ENCODE results near the gene JAG1.

DNA sequence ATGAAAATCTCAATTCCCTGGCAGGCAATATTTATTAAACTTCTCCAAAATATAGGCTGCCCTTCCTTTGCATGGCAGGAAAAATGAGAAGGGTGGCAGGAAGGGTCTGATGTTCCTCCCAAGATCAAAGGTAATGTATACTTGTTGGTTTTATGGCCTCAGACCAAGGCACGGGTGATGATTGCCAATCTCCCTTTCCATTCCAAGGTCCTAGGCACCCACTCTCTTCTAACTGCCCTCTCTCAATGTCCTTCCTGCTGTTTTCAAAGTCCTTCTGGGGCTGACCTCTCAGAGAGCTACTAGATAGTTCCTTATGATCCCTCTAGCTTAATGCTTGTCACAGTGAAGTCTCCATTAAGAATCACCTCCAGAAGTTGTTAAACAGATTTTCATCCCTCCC is 15.6 kb upstream of the JAG1 start:
- TF ChIP-seq, protein P1, sequence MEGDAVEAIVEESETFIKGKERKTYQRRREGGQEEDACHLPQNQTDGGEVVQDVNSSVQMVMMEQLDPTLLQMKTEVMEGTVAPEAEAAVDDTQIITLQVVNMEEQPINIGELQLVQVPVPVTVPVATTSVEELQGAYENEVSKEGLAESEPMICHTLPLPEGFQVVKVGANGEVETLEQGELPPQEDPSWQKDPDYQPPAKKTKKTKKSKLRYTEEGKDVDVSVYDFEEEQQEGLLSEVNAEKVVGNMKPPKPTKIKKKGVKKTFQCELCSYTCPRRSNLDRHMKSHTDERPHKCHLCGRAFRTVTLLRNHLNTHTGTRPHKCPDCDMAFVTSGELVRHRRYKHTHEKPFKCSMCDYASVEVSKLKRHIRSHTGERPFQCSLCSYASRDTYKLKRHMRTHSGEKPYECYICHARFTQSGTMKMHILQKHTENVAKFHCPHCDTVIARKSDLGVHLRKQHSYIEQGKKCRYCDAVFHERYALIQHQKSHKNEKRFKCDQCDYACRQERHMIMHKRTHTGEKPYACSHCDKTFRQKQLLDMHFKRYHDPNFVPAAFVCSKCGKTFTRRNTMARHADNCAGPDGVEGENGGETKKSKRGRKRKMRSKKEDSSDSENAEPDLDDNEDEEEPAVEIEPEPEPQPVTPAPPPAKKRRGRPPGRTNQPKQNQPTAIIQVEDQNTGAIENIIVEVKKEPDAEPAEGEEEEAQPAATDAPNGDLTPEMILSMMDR (IDR thresholded peaks at IDR 0.05): no peak
- TF ChIP-seq ZFX (IDR thresholded peaks at IDR 0.05; ENCODE audit: borderline replicate concordance): no peak
